AG09319 (cell line): ENCODE data around the gene CCDC88C.

ENCODE experiments used
- DNase-seq: peaks from one replicate; pipeline ENCODE4 v3.0.0-alpha.2; 2010; ENCODE audit warnings: low read depth; ENCODE audit errors: extremely low read depth
- CTCF ChIP-seq: IDR thresholded peaks from 2 replicates; pipeline ENCODE4 v1.5.1; 2011; ENCODE audit warnings: low read depth, mild to moderate bottlenecking, inconsistent platforms, low read length, moderate library complexity

The CCDC88C gene

GRCh38 chr14:91406982-91407381, 10.6 kb downstream of the CCDC88C start:
- no peak for TF ChIP-seq CTCF
- no peak for DNase-seq

DNA sequence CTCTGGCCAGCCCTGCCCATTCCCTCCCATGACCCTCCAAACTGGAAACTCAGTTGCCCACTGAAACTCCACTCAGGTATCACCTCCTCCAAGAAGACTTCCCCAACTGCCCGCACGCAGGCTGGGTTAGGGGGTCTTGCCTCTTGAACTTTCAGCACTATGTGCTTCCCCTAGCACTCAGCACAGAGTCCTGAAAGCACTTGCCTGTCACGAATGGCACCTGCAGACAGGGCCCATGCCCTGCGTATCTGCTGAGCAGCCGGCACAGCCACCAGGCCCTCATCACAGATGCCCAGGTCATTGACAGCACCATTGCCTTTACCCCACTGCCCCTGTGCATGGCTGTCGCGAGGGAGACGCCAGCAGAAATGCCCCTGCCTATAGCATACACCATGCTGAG, 11.2 kb downstream of the CCDC88C start:
- no peak for DNase-seq
- no peak for TF ChIP-seq CTCF

DNA sequence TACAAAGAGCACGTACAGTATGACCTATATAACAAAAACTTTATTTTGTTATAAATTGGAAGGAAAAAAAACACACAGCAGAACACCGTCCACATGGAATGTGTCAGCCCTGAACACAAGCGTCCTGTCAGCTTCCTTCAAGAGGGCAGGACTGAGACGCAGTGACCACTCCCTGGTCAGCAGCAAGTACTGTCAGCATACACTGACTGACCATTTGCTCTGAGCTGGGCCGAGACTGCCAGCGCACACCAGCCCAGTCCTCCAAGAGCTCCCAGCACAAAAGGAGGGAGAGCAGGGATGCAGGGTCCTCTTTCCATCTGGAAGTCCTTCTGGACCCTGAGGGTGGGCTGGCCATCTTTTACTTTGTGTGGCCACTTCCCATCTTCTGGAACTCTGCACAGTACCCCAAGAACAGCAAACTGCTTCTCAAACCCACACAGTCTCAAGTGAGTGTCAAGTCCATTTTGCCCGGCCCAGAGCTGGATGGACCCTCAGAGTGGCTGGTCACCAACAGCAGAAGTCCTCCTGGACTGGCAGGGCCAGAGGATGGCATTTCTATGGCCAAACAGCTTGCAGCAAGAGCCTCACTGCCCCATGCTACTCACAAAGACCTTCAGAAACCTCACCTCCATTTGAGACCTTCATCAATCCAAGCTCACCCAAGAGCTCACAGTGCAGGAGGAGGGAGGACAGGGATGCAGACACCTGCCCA, 11.7 kb downstream of the CCDC88C start:
- no peak for TF ChIP-seq CTCF
- no peak for DNase-seq

GRCh38 chr14:91405241-91405721, 12.3 kb downstream of the CCDC88C start:
- TF ChIP-seq CTCF: no peak
- DNase-seq: no peak

GRCh38 chr14:91402771-91403600, 14.6 kb downstream of the CCDC88C start:
- TF ChIP-seq CTCF: no peak
- DNase-seq: no peak

DNA sequence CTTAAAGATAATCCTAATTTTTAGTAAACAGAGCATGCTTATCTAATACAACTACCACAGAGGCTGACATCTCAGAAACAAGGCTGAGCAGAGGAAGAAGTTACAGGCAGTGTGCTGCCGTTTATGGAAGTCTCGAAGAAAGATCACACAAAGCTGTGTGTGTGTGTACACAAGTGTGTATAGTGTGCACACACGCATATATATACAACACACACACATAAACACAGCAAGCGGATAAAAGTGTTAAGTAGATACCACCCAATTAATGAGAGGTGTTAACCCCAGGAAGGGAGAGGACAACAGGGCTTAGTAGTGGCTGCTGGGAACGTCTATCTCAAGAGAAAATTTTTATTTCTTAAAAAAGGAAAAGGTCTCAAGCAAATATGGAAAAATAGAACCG, 15.3 kb downstream of the CCDC88C start:
- TF ChIP-seq CTCF: no peak
- DNase-seq: no peak

DNA sequence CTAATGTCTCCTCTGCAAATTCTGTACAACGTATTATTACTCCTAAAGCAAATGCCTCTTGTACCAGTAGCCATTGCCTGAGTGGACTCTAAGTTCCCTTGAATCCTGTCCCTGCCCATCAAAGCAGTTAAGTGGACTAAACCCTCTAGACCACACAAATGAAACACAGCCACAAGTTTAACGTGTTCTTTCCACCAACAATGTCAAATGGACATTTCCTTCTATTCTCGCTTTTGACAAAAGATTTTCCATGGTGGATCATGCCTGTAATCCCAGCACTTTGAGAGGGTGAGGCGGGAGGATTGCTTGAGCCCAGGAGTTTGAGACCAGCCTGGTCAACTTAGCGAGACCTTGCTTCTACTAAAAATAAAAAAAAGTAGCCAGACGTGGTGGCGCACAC, 15.9 kb downstream of the CCDC88C start:
- no peak for TF ChIP-seq CTCF
- DNase-seq: no peak
